IPS-15b (cell line): ENCODE data around the gene KRTAP20-2.

Source experiments
- H3K27me3 ChIP-seq: one replicate; pipeline ENCODE4 v1.6.1; 2013; ENCODE audit warnings: low read length; ENCODE audit not compliant: control insufficient read depth, insufficient read depth
- H3K36me3 ChIP-seq: one replicate; pipeline ENCODE4 v1.6.1; 2013; ENCODE audit warnings: low read length; ENCODE audit not compliant: control insufficient read depth, insufficient read depth
- H3K4me1 ChIP-seq: one replicate; pipeline ENCODE4 v1.6.1; 2013; ENCODE audit warnings: mild to moderate bottlenecking, low read length; ENCODE audit not compliant: control insufficient read depth, insufficient read depth
- H3K4me3 ChIP-seq: one replicate; pipeline ENCODE4 v1.5.1; 2013; ENCODE audit warnings: low read depth, low read length
- H3K9ac ChIP-seq: one replicate; pipeline ENCODE4 v1.6.1; 2013; ENCODE audit warnings: low read depth, mild to moderate bottlenecking, low read length
- H3K9me3 ChIP-seq: one replicate; pipeline ENCODE4 v1.6.1; 2013; ENCODE audit warnings: mild to moderate bottlenecking, low read length; ENCODE audit not compliant: control insufficient read depth, insufficient read depth

The KRTAP20-2 gene

DNA sequence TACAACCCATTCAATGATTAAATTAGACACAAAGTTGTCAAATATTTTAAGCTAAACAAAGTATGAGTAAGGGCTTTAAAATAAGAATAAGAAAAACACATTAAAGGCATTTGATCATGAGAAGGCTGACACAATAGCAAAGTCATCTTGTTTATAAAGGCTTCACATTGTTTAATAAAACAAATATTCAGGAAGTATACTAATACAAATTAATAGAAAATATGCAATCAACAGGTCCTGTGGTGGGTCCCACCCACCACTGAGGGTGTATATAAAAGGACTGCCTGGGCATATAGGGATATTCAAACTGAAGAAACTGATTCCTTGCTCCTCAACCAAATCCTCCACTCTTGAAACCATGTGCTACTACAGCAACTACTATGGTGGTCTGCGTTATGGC lies at the start of gene KRTAP20-2:
KRTAP20-2 (plus strand) TSS at position 301 of the 400 bp plus-strand sequence; CDS start at position 359, 58 bp downstream.
- H3K4me3 ChIP-seq = no peak within 1 kb of the TSS

GRCh38 chr21:30590297-30590696 lies 44.7 kb upstream of the KRTAP20-2 start, which contains the start of gene KRTAP22-2:
KRTAP22-2 (minus strand) TSS chr21:30590397.
- H3K9me3 ChIP-seq = no peaks in the 10 kb centered on the region
- no peak within 1 kb of the TSS for H3K9ac ChIP-seq
- no peaks in the 10 kb centered on the region for H3K4me1 ChIP-seq
- no peaks in the 10 kb centered on the region for H3K27me3 ChIP-seq
- H3K4me3 ChIP-seq = no peak within 1 kb of the TSS
- no peaks in the 10 kb centered on the region for H3K36me3 ChIP-seq

More for the DNA sequence above, at the start of gene KRTAP20-2:
- no peaks in the 10 kb centered on the region for H3K4me1 ChIP-seq
- no peaks in the 10 kb centered on the region for H3K9me3 ChIP-seq
- no peaks in the 10 kb centered on the region for H3K27me3 ChIP-seq
- H3K36me3 ChIP-seq = no peaks in the 10 kb centered on the region
- no peak within 1 kb of the TSS for H3K9ac ChIP-seq

DNA sequence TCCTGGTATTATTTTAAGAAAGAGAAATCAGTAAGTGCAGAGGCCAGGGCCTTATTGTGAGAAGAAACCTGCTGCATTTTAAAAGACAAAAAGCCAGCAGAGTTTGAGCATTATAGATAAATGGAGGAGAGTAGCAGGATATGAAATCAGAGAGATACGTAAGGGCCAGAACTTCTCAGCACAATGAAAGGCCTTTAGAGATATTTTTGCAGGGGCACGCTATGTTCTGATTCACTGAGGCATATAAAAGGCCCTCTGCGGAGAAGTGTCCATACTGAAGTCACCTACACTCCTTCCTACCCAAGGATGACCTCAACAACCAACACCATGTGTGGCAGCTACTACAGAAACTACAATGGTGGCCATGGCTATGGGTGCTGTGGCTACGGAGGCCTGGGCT lies 42.9 kb upstream of the KRTAP20-2 start, which contains the start of gene KRTAP6-3:
KRTAP6-3 (plus strand) TSS at position 301 of the 400 bp plus-strand sequence; CDS start at position 307, 6 bp downstream.
- no peaks in the 10 kb centered on the region for H3K4me1 ChIP-seq
- H3K4me3 ChIP-seq = no peak within 1 kb of the TSS
- no peaks in the 10 kb centered on the region for H3K27me3 ChIP-seq
- H3K9ac ChIP-seq = no peak within 1 kb of the TSS
- H3K9me3 ChIP-seq = no peaks in the 10 kb centered on the region
- no peaks in the 10 kb centered on the region for H3K36me3 ChIP-seq

DNA sequence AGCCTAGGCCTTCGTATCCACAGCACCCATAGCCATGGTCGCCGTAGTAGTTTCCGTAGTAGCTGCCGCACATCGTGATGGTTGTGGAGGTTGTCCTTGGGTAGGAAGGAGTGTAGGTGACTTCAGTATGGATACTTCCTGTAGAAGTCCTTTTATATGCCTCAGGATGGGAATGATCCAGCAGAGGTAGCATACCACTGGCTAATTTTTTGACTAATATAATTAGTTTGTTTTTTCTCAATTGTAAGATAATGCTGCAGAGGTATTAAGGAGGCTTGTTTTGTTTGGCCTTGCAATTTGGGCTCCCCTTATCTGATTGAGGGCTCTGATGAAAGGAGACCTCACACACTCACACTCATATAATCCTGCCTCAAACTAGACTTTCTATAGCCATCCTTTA lies 36.2 kb upstream of the KRTAP20-2 start, which contains the start of gene KRTAP6-2:
KRTAP6-2 (minus strand) TSS at position 101 of the 400 bp plus-strand sequence; CDS start at position 73, 28 bp downstream.
- Histone ChIP-seq H3K36me3 (no peaks in the 10 kb centered on the region), H3K9ac (no peak within 1 kb of the TSS), H3K9me3 (no peaks in the 10 kb centered on the region), H3K4me1 (no peaks in the 10 kb centered on the region), H3K27me3 (no peaks in the 10 kb centered on the region), H3K4me3 (no peak within 1 kb of the TSS)

GRCh38 chr21:30600787-30601186 lies 34.2 kb upstream of the KRTAP20-2 start, which contains the start of gene KRTAP22-1:
KRTAP22-1 (plus strand) TSS chr21:30601087.
- Histone ChIP-seq H3K4me1 (no peaks in the 10 kb centered on the region), H3K4me3 (no peak within 1 kb of the TSS), H3K36me3 (no peaks in the 10 kb centered on the region), H3K9me3 (no peaks in the 10 kb centered on the region), H3K9ac (no peak within 1 kb of the TSS), H3K27me3 (no peaks in the 10 kb centered on the region)

DNA sequence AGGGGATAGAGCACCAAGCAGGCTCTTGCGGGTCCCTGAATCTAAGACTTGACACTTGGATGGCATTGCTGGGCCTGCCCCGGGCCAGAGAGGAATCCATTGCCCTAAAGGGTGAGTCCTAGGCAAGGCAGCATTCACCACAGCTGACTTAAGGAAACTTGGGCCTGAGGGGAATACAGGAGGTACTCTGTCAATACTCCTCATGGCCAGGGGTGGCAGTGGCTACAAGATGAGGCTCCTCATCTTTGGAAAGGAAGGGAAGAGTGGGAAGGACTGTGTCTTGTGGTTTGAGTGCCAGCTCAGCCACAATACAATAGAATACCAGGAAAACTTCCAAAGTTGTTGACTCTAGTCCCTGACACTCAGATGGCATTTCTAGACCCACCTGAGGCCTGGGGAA lies 29.0 kb upstream of the KRTAP20-2 start:
- no peaks in the 10 kb centered on the region for H3K36me3 ChIP-seq
- no peaks in the 10 kb centered on the region for H3K27me3 ChIP-seq
- no peak overlapping the region for H3K9ac ChIP-seq
- no peak overlapping the region for H3K4me3 ChIP-seq
- no peaks in the 10 kb centered on the region for H3K9me3 ChIP-seq
- no peaks in the 10 kb centered on the region for H3K4me1 ChIP-seq

DNA sequence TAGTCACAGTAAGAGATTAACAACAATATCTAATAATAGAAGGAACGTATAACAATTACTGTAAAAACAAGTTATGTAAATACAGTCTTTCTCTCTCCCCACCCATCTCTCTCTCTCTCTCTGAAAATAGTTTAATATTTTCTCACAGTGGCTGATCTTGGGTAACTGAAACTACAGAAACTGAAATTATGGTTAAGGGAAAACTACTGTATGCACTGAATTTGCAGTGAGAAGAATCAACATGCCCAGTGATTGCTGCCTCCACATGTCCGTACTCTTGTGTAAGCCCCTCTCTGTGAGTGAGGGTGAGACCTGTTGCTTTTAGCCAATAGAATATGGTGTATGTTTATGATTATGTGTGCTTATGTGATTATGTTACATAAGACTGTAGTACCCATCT lies 22.9 kb upstream of the KRTAP20-2 start:
- H3K9me3 ChIP-seq = no peaks in the 10 kb centered on the region
- H3K36me3 ChIP-seq = no peaks in the 10 kb centered on the region
- H3K9ac ChIP-seq = no peak overlapping the region
- no peaks in the 10 kb centered on the region for H3K27me3 ChIP-seq
- no peak overlapping the region for H3K4me3 ChIP-seq
- no peaks in the 10 kb centered on the region for H3K4me1 ChIP-seq

- no peak within 1 kb of the TSS for H3K4me3 ChIP-seq
- H3K36me3 ChIP-seq = no peaks in the 10 kb centered on the region
- no peaks in the 10 kb centered on the region for H3K27me3 ChIP-seq
- H3K9ac ChIP-seq = no peak within 1 kb of the TSS
- H3K4me1 ChIP-seq = no peaks in the 10 kb centered on the region
- no peaks in the 10 kb centered on the region for H3K9me3 ChIP-seq
These were observed 21.2 kb upstream of the KRTAP20-2 start, which contains the start of gene KRTAP6-1 for GRCh38 chr21:30613836-30614235. KRTAP6-1 (minus strand) TSS chr21:30613930; CDS start chr21:30613904, 26 bp downstream.

DNA sequence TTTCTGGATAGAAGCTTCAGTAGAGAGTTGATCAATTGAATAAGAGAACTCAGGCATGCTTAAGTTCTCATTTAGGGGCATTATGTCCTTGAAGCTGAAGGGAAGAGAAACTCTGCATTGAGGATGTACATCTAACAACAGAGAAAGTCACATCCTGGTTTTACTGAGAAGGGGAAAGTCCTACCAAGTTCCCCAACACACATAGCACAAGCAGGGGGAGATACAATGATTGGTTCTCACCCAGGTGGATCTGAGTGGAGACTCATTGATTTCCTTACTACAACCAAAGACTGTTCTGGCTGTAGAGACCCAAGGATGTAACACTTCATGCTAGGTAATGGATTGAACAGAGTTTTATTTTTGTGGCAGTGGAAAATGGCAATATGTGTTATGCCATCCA lies 19.8 kb upstream of the KRTAP20-2 start:
- H3K4me1 ChIP-seq = no peaks in the 10 kb centered on the region
- H3K9ac ChIP-seq = no peak overlapping the region
- H3K36me3 ChIP-seq = no peaks in the 10 kb centered on the region
- no peaks in the 10 kb centered on the region for H3K27me3 ChIP-seq
- H3K4me3 ChIP-seq = no peak overlapping the region
- H3K9me3 ChIP-seq = no peaks in the 10 kb centered on the region

- Histone ChIP-seq H3K36me3 (no peaks in the 10 kb centered on the region), H3K9ac (no peak within 1 kb of the TSS), H3K9me3 (no peaks in the 10 kb centered on the region), H3K4me1 (no peaks in the 10 kb centered on the region), H3K27me3 (no peaks in the 10 kb centered on the region), H3K4me3 (no peak within 1 kb of the TSS)
These were observed 18.9 kb upstream of the KRTAP20-2 start, which contains the start of gene KRTAP20-1 for GRCh38 chr21:30616125-30616524. KRTAP20-1 (plus strand) TSS chr21:30616425; CDS start chr21:30616455, 30 bp downstream.

DNA sequence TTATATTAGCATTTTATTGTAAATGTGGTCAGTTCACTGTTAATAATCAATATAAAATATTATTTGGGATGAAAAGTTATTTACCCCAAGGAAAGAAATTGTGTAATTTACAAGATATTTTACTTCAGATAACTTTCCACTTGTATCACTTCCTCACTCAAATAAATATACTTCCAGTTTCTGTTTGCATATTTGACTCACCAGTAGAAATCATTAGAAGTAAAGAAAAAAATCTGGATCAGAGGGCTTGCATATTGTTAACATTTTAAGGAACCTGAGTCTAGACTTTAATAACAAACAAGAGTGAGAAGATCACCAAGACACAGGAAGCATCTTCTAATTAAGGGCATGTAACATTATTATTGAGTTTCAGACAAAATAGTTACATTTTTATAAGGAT lies 14.9 kb upstream of the KRTAP20-2 start:
- no peak overlapping the region for H3K4me3 ChIP-seq
- H3K9ac ChIP-seq = no peak overlapping the region
- H3K36me3 ChIP-seq = no peaks in the 10 kb centered on the region
- H3K4me1 ChIP-seq = no peaks in the 10 kb centered on the region
- H3K27me3 ChIP-seq = no peaks in the 10 kb centered on the region
- H3K9me3 ChIP-seq = no peaks in the 10 kb centered on the region

DNA sequence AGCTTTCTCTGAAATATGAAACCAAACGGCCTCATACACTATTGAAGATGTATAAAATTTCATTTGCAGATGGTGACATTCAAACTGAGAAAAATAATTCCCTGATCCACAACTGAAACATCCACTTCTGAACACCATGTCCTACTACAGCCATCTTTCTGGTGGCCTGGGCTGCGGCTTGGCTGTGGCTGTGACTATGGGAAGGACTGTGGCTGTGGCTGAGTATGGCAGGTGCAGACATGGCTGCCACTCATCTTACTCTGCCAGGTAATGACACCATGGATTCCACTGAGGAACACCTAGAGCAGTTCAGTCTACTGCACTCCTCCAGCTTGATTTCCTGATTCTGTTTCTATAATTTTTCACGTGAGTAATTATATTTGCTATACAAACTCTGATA lies 14.5 kb upstream of the KRTAP20-2 start, which contains the start of gene KRTAP20-4:
KRTAP20-4 (plus strand) TSS at position 106 of the 400 bp plus-strand sequence.
- Histone ChIP-seq H3K9ac (no peak within 1 kb of the TSS), H3K27me3 (no peaks in the 10 kb centered on the region)

More for the DNA sequence above, 14.5 kb upstream of the KRTAP20-2 start, which contains the start of gene KRTAP20-4:
- H3K9me3 ChIP-seq = no peaks in the 10 kb centered on the region
- no peaks in the 10 kb centered on the region for H3K4me1 ChIP-seq
- H3K4me3 ChIP-seq = no peak within 1 kb of the TSS
- H3K36me3 ChIP-seq = no peaks in the 10 kb centered on the region
